Measurements from ENCODE around the gene SLC6A6.

The SLC6A6 gene

GRCh38 chr3:14402304-14402811 is at the start of gene SLC6A6:
SLC6A6 (plus strand) TSS chr3:14402606; CDS start chr3:14443635, 41,029 bp downstream.
- DNase-seq = peak; percentile 90

GRCh38 chr3:14353502-14353901 is 48.9 kb upstream of the SLC6A6 start:
- DNase-seq = no peak

GRCh38 chr3:14357463-14357862 is 44.9 kb upstream of the SLC6A6 start:
- DNase-seq = no peak

- peak; percentile 72 for DNase-seq
Measured at GRCh38 chr3:14358426-14359211, 43.8 kb upstream of the SLC6A6 start.

GRCh38 chr3:14359348-14359747 is 43.1 kb upstream of the SLC6A6 start:
- DNase-seq = no peak

GRCh38 chr3:14360123-14360881 is 42.1 kb upstream of the SLC6A6 start:
- DNase-seq = no peak

- DNase-seq = no peak
Measured at GRCh38 chr3:14361068-14361677, 41.2 kb upstream of the SLC6A6 start.

- DNase-seq = no peak
Measured at GRCh38 chr3:14362890-14363289, 39.5 kb upstream of the SLC6A6 start.

GRCh38 chr3:14363379-14363778 is 39.0 kb upstream of the SLC6A6 start:
- no peak for DNase-seq

- DNase-seq = no peak
Measured at GRCh38 chr3:14363991-14364390, 38.4 kb upstream of the SLC6A6 start.

GRCh38 chr3:14364580-14365292 is 37.7 kb upstream of the SLC6A6 start:
- DNase-seq = no peak

- no peak for DNase-seq
Measured at GRCh38 chr3:14366248-14366647, 36.2 kb upstream of the SLC6A6 start.

- DNase-seq = no peak
Measured at GRCh38 chr3:14366915-14367823, 35.2 kb upstream of the SLC6A6 start.

- no peak for DNase-seq
Measured at GRCh38 chr3:14368146-14368545, 34.3 kb upstream of the SLC6A6 start.

GRCh38 chr3:14368885-14369284 is 33.5 kb upstream of the SLC6A6 start:
- no peak for DNase-seq

GRCh38 chr3:14369675-14370669 is 32.4 kb upstream of the SLC6A6 start:
- no peak for DNase-seq

GRCh38 chr3:14370720-14371572 is 31.5 kb upstream of the SLC6A6 start:
- DNase-seq = no peak

GRCh38 chr3:14371573-14372474 is 30.6 kb upstream of the SLC6A6 start:
- DNase-seq = peak; percentile 26

Data from NCI-H226 (cell line).